DOHH2 (cell line): ENCODE data around the gene GPC5.

ENCODE experiments used
- H3F3A ChIP-seq: fragments of 200-600 bp; sonication (generic), shearing (Covaris generic); 2 replicates; pipeline ENCODE4 v1.6.0; 2016; ENCODE audit warnings: antibody characterized with exemption, mild to moderate bottlenecking; ENCODE audit not compliant: control insufficient read depth, insufficient read depth
- H3K27ac ChIP-seq: fragments of 200-600 bp; sonication (generic); 2 replicates; pipeline ENCODE4 v1.5.1; 2014; ENCODE audit warnings: low read depth, mild to moderate bottlenecking, low read length, moderate library complexity
- H3K27me3 ChIP-seq: fragments of 200-600 bp; sonication (generic); 2 replicates; pipeline ENCODE4 v1.6.1; 2014; ENCODE audit warnings: mild to moderate bottlenecking, low read length, mixed read lengths; ENCODE audit not compliant: control insufficient read depth
- H3K36me3 ChIP-seq: fragments of 200-600 bp; sonication (generic); 2 replicates; pipeline ENCODE4 v1.6.1; 2014; ENCODE audit warnings: mild to moderate bottlenecking, low read length, moderate library complexity, mixed read lengths; ENCODE audit not compliant: control insufficient read depth
- H3K4me1 ChIP-seq: fragments of 200-600 bp; sonication (generic); 2 replicates; pipeline ENCODE4 v1.6.1; 2014; ENCODE audit warnings: mild to moderate bottlenecking, low read length, mixed read lengths; ENCODE audit not compliant: control insufficient read depth
- H3K4me2 ChIP-seq: fragments of 200-600 bp; sonication (generic); 2 replicates; pipeline ENCODE4 v1.6.0; 2014; ENCODE audit warnings: mild to moderate bottlenecking, low read length, moderate library complexity
- H3K4me3 ChIP-seq: fragments of 200-600 bp; sonication (generic); 2 replicates; pipeline ENCODE4 v1.5.1; 2014; ENCODE audit warnings: mild to moderate bottlenecking, low read length, mixed read lengths
- H3K79me2 ChIP-seq: fragments of 200-600 bp; sonication (generic); 2 replicates; pipeline ENCODE4 v1.6.1; 2014; ENCODE audit warnings: mild to moderate bottlenecking, low read length, mixed read lengths; ENCODE audit not compliant: control insufficient read depth
- H3K9me2 ChIP-seq: fragments of 200-600 bp; sonication (generic); replicated peaks from 2 replicates; pipeline ENCODE4 v1.6.1; 2014; ENCODE audit warnings: mild to moderate bottlenecking, low read length, mixed read lengths; ENCODE audit not compliant: control insufficient read depth
- H3K9me3 ChIP-seq: fragments of 200-600 bp; sonication (generic); 2 replicates; pipeline ENCODE4 v1.6.1; 2014; ENCODE audit warnings: antibody characterized with exemption, low read length, mixed read lengths; ENCODE audit not compliant: control insufficient read depth, insufficient read depth
- H4K20me1 ChIP-seq: fragments of 200-600 bp; sonication (generic); 2 replicates; pipeline ENCODE4 v1.6.0; 2014; ENCODE audit warnings: low read depth, mild to moderate bottlenecking, antibody characterized with exemption, low read length, moderate library complexity; ENCODE audit not compliant: control insufficient read depth, insufficient read depth
- CTCF ChIP-seq: fragments of 200-600 bp; sonication (generic); IDR thresholded peaks from one replicate; pipeline ENCODE4 v1.5.1; 2014; ENCODE audit warnings: antibody characterized with exemption, mild to moderate bottlenecking, low read depth, low read length; ENCODE audit not compliant: poor library complexity, severe bottlenecking
- EZH2phosphoT487 ChIP-seq: fragments of 200-600 bp; sonication (generic); IDR thresholded peaks from 2 replicates; pipeline ENCODE4 v1.6.1; 2017; ENCODE audit warnings: borderline replicate concordance, mild to moderate bottlenecking, antibody characterized with exemption, low read length, moderate library complexity, mixed read lengths

GPC5 gene

GRCh38 chr13:91950803-91951202 lies 552.4 kb downstream of the GPC5 start:
- Histone ChIP-seq H3K36me3 (no peaks in the 10 kb centered on the region), H3K27me3 (no peaks in the 10 kb centered on the region), H3K9me2 (no peaks in the 10 kb centered on the region), H4K20me1 (no peaks in the 10 kb centered on the region), H3F3A (no peaks in the 10 kb centered on the region), H3K27ac (no peak overlapping the region), H3K9me3 (no peaks in the 10 kb centered on the region), H3K4me1 (no peaks in the 10 kb centered on the region), H3K4me3 (no peak overlapping the region), H3K79me2 (no peaks in the 10 kb centered on the region), H3K4me2 (no peak overlapping the region)
- TF ChIP-seq CTCF (no peak), EZH2phosphoT487 (no peak)

GRCh38 chr13:91955546-91956355 lies 557.3 kb downstream of the GPC5 start:
- Histone ChIP-seq H3K4me1 (no peaks in the 10 kb centered on the region), H3K27me3 (no peaks in the 10 kb centered on the region), H3K9me2 (no peaks in the 10 kb centered on the region), H3K27ac (no peak overlapping the region), H3K9me3 (no peaks in the 10 kb centered on the region), H3K79me2 (no peaks in the 10 kb centered on the region), H4K20me1 (no peaks in the 10 kb centered on the region), H3F3A (no peaks in the 10 kb centered on the region), H3K4me2 (no peak overlapping the region), H3K4me3 (no peak overlapping the region), H3K36me3 (no peaks in the 10 kb centered on the region)
- TF ChIP-seq EZH2phosphoT487 (no peak), CTCF (no peak)

GRCh38 chr13:91960947-91961346 lies 562.5 kb downstream of the GPC5 start:
- H3K4me3 ChIP-seq: no peak overlapping the region
- no peak for TF ChIP-seq CTCF
- no peaks in the 10 kb centered on the region for H3K9me2 ChIP-seq
- H3K27ac ChIP-seq: no peak overlapping the region
- no peaks in the 10 kb centered on the region for H3K27me3 ChIP-seq
- H3K4me2 ChIP-seq: no peak overlapping the region
- H3F3A ChIP-seq: no peaks in the 10 kb centered on the region
- H3K36me3 ChIP-seq: no peaks in the 10 kb centered on the region
- H4K20me1 ChIP-seq: no peaks in the 10 kb centered on the region
- H3K4me1 ChIP-seq: no peaks in the 10 kb centered on the region
- no peaks in the 10 kb centered on the region for H3K79me2 ChIP-seq
- H3K9me3 ChIP-seq: no peaks in the 10 kb centered on the region
